Measurements from ENCODE around the gene GPT2. TPM values are rescaled to one million over a fixed set of nuclear protein-coding genes. Genes with fewer than 3 reads are reported as not detected.

The GPT2 gene
- total RNA-seq, 6 donors from 2014 or later = 2.9 to 19.9 (median 6.3) TPM

GRCh38 chr16:46854846-46855245 is 29.3 kb upstream of the GPT2 start:
- 87 to 89% methylated on average over 2 of the region's 2 CpGs for WGBS, 2 donors
- no peak for ATAC-seq (ENCODE audit: low FRiP score in 2 of 2)
- no peak overlapping the region for H3K4me3 ChIP-seq
- H3K4me1 ChIP-seq = peaks cover 0 to 3% (median 0%) of the 10 kb centered on the region in 4 donors
- no peak for TF ChIP-seq CTCF (IDR thresholded peaks at IDR 0.05)
- TF ChIP-seq EP300 (IDR thresholded peaks at IDR 0.05) = no peak
- TF ChIP-seq POLR2AphosphoS5 (IDR thresholded peaks at IDR 0.05) = no peak
- TF ChIP-seq POLR2A (IDR thresholded peaks at IDR 0.05) = no peak
- no peaks in the 10 kb centered on the region for H3K27me3 ChIP-seq
- H3K9me3 ChIP-seq = no peaks in the 10 kb centered on the region
- no peak for DNase-seq
- no peaks in the 10 kb centered on the region for H3K36me3 ChIP-seq
- H3K27ac ChIP-seq = no peak overlapping the region

- no peak for ATAC-seq (ENCODE audit: low FRiP score in 2 of 2)
Observed at GRCh38 chr16:46855389-46855788, 28.8 kb upstream of the GPT2 start.

GRCh38 chr16:46857368-46857945 is 26.7 kb upstream of the GPT2 start:
- peak in 4 of 6 experiments; percentile 8 to 37 (median 21) for TF ChIP-seq CTCF (IDR thresholded peaks at IDR 0.05)
- TF ChIP-seq EP300 (IDR thresholded peaks at IDR 0.05) = no peak
- DNase-seq = no peak
- H3K27ac ChIP-seq = no peak overlapping the region

More at GRCh38 chr16:46855389-46855788, 28.8 kb upstream of the GPT2 start:
- 77% methylated on average over 4 of the region's 4 CpGs for WGBS, 2 donors
- Histone ChIP-seq H3K4me1 (peaks cover 0 to 3% (median 0%) of the 10 kb centered on the region in 4 donors), H3K27ac (no peak overlapping the region), H3K36me3 (no peaks in the 10 kb centered on the region), H3K27me3 (no peaks in the 10 kb centered on the region), H3K9me3 (no peaks in the 10 kb centered on the region), H3K4me3 (no peak overlapping the region)
- no peak for TF ChIP-seq POLR2A (IDR thresholded peaks at IDR 0.05)
- no peak for DNase-seq

GRCh38 chr16:46858151-46858550 is 26.0 kb upstream of the GPT2 start:
- H3K4me1 ChIP-seq = peaks cover 0 to 3% (median 0%) of the 10 kb centered on the region in 4 donors
- WGBS, 2 donors = 86 to 97% methylated on average over 6 of the region's 6 CpGs
- no peak for TF ChIP-seq CTCF (IDR thresholded peaks at IDR 0.05)
- TF ChIP-seq POLR2AphosphoS5 (IDR thresholded peaks at IDR 0.05) = no peak
- no peak for TF ChIP-seq EP300 (IDR thresholded peaks at IDR 0.05)
- no peak for TF ChIP-seq POLR2A (IDR thresholded peaks at IDR 0.05)

More at GRCh38 chr16:46857368-46857945, 26.7 kb upstream of the GPT2 start:
- Histone ChIP-seq H3K9me3 (no peaks in the 10 kb centered on the region), H3K4me3 (no peak overlapping the region), H3K27me3 (no peaks in the 10 kb centered on the region), H3K4me1 (peaks cover 0 to 3% (median 0%) of the 10 kb centered on the region in 4 donors), H3K36me3 (no peaks in the 10 kb centered on the region)
- 53 to 55% methylated on average over 4 to 6 of the region's 6 CpGs for WGBS, 2 donors
- no peak for ATAC-seq (ENCODE audit: low FRiP score in 2 of 2)

GRCh38 chr16:46859719-46860152 is 24.4 kb upstream of the GPT2 start:
- no peak overlapping the region for H3K4me3 ChIP-seq
- no peaks in the 10 kb centered on the region for H3K36me3 ChIP-seq
- no peak for TF ChIP-seq POLR2AphosphoS5 (IDR thresholded peaks at IDR 0.05)
- no peak for TF ChIP-seq EP300 (IDR thresholded peaks at IDR 0.05)
- H3K4me1 ChIP-seq = peaks cover 0 to 3% (median 0%) of the 10 kb centered on the region in 4 donors
- peak in 1 of 2 donors; percentile 26 for DNase-seq
- H3K9me3 ChIP-seq = no peaks in the 10 kb centered on the region
- ATAC-seq (ENCODE audit: low FRiP score in 2 of 2) = peak in 1 of 2 donors; percentile 76
- H3K27me3 ChIP-seq = no peaks in the 10 kb centered on the region
- H3K27ac ChIP-seq = no peak overlapping the region
- 79 to 88% methylated on average over 5 of the region's 5 CpGs for WGBS, 2 donors

More at GRCh38 chr16:46858151-46858550, 26.0 kb upstream of the GPT2 start:
- no peak for ATAC-seq (ENCODE audit: low FRiP score in 2 of 2)
- Histone ChIP-seq H3K27ac (no peak overlapping the region), H3K4me3 (no peak overlapping the region), H3K9me3 (no peaks in the 10 kb centered on the region), H3K27me3 (no peaks in the 10 kb centered on the region), H3K36me3 (no peaks in the 10 kb centered on the region)
- no peak for DNase-seq
